Prostate gland (tissue), 2 donors: ENCODE data around the gene WDFY3.

ENCODE experiments used
- POLR2A ChIP-seq: fragments of 450-650 bp; IDR thresholded peaks from one replicate; pipeline ENCODE4 v1.6.1; 2016; ENCODE audit warnings: antibody characterized with exemption, mild to moderate bottlenecking
- TF ChIP-seq, protein P1 (sequence below), 4 experiments: fragments of 200-600 bp in 2 of 4; fragments of 450-650 bp in 2 of 4; sonication (generic) in 2 of 4; IDR thresholded peaks; 1 replicate in 3 of 4; 2 replicates in 1 of 4; pipeline ENCODE4 v1.5.1; 2016 to 2019; ENCODE audit warnings: antibody characterized with exemption in 4 of 4, mild to moderate bottlenecking in 2 of 4, moderate library complexity in 2 of 4

DNA sequence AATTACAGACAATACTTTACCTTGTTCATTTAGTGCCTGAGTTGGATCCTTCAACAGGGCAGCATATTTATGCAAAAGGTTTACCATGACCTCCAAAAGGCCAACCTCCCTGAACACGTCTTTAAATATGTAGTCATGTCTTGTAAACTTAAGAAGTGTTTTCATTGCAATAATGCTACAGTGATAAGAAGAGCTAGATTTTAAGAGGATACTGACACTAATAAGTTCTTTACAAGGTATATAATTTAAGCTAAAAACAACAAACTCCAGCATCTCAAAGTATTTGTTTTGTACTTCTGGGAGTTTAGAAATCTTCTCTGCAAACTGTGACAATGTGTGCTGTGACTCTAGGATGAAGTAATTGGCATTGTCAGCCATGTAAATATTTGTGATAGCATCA, 145.4 kb downstream of the WDFY3 start:
- TF ChIP-seq POLR2A: no peak
- TF ChIP-seq, protein P1, sequence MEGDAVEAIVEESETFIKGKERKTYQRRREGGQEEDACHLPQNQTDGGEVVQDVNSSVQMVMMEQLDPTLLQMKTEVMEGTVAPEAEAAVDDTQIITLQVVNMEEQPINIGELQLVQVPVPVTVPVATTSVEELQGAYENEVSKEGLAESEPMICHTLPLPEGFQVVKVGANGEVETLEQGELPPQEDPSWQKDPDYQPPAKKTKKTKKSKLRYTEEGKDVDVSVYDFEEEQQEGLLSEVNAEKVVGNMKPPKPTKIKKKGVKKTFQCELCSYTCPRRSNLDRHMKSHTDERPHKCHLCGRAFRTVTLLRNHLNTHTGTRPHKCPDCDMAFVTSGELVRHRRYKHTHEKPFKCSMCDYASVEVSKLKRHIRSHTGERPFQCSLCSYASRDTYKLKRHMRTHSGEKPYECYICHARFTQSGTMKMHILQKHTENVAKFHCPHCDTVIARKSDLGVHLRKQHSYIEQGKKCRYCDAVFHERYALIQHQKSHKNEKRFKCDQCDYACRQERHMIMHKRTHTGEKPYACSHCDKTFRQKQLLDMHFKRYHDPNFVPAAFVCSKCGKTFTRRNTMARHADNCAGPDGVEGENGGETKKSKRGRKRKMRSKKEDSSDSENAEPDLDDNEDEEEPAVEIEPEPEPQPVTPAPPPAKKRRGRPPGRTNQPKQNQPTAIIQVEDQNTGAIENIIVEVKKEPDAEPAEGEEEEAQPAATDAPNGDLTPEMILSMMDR (IDR thresholded peaks at IDR 0.05): no peak
